M059J (cell line): Measurements from ENCODE around the gene ROBO2. TPM values are rescaled to one million over a fixed set of nuclear protein-coding genes. Genes with fewer than 3 reads are reported as not detected.

Experiments used
- DNase-seq: peaks from one replicate; pipeline ENCODE4 v3.0.0-alpha.2; 2012; ENCODE audit warnings: low read depth
- total RNA-seq: library from RNA; depleted of rRNA; stranded (reverse); fragments of >200 nt; shearing (Covaris generic); gene quantifications from 2 replicates; pipeline ENCODE4 v1.2.3, GENCODE V29; 2014

Gene ROBO2
- total RNA-seq, 1 experiment from 2014 or later: not detected

DNA sequence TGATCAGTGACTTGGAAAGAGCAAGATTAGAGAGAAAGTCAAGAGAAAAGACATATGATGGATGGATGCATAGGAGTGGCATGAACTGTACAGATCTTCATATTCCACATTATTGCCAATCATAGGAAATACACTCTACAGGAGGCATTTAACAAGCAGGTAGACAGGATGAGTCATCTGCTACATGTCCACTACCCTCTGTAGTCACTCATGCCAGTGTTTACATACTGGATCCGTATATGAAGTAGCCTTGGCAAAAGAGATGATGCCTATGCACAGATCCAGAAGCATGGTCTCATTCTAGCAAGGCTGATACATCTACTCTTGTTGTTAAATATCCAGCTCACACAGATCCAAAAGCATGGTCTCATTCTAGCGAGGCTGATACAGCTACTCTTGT lies 632.1 kb downstream of the ROBO2 start:
- no peak for DNase-seq

- no peak for DNase-seq
Measured at GRCh38 chr3:77682162-77682561, 642.3 kb downstream of the ROBO2 start.

DNA sequence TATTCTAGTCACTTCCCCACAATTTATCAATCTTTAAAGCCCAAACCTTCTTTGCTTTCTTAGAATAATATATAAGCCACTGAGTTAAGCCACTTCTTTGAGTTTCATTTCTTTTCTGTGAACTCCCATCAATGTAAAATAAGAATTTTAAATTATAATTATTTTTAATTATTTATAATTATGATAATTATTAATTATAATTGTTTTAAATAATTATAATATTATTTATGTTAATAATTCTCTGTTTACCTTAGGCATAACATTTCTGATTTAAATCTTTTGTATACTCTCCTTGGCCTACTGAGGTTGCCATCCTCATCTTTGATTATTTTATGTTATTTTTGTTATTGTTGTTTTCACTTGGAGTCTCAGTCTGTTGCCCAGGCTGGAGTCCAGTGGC lies 644.2 kb downstream of the ROBO2 start:
- no peak for DNase-seq

DNA sequence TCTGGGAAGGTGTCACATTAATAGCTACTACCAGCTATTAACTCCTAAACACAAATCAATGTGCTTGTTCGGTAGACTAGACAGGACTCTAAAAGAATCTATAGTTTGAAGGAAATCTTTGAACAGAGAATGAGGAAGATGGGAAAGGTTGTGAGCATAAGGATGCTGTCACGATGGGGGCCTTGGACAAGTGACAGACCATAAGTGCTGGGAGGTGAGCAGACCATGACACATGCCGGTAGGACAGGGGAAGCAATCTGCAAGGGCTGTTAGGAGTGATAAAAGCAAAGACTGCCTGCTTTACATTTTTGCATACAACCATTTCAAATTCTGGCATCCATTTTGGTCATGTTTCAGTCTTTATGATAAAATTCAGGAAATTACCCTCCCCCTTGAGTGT lies 645.8 kb downstream of the ROBO2 start:
- DNase-seq: no peak

DNA sequence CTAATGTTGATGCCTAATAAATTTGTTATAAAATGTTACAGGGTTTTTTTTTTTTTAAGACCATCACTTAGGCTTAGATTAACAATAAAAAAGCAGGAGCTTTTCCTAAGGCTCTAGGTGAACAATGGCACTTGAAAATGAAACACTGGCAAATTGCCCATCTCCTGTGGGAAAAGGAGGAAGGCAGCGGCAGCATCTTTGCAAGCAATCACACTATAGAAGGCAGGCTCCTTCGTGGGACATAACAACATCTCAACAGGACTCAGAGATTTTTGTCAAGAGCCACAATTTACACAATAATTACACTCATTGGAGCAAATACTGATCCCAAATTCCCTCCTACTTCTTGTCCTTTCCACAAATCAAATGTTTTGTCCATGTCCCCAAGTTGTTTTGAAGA lies 646.7 kb downstream of the ROBO2 start:
- DNase-seq: no peak

DNA sequence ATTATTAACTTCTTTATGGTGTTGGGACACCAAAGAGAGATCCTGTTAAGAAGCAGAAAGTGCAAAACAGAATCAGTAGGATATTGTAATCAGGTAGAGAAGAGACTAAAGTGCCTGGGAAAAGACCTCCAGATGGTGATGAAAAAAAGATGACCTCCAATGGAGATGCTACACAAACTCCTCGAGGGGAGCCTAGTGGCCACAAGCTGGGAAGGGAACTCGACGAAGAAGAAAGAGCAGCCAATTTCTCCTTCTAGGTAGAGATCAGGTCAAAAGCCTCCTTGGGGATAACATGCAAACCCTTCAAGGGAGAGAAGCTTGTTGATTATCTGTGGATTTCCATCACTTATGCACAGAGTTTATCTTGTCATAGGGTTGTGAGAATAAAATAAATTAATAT lies 647.6 kb downstream of the ROBO2 start:
- no peak for DNase-seq

- no peak for DNase-seq
Measured at GRCh38 chr3:77690284-77690845, 650.5 kb downstream of the ROBO2 start.

- no peak for DNase-seq
Measured at GRCh38 chr3:77693147-77693546, 653.2 kb downstream of the ROBO2 start.

DNA sequence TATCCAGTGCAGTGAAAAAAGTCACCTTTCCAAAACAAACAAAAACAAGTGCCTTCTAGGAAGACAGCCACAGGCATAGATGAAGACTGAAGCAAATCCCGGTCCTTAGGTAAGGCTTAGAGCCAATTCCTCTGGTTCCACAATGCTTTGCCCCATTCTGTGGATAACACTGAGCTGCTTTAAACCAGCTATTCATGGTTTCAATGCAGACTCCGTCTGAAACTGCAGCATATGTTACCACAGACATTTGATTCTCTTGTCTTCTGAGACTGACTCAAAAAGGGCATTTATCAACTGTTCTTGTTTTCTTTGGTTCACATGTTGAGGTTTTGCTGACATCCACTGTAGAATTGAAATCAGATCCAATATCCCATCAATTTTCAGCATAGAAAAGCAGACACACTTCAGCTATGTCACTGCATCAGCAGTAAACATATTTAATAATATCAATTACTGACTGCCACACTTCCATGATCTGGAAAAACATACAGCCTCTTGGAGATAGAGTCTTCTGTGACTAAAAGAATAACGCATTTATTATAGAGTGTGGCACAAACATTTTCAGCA lies 659.3 kb downstream of the ROBO2 start:
- no peak for DNase-seq
